H9 (cell line): ENCODE results near the gene NTF3. TPM values are rescaled to one million over a fixed set of nuclear protein-coding genes. Genes with fewer than 3 reads are reported as not detected.

Experiments
- DNase-seq: peaks from one replicate; pipeline ENCODE4 v3.0.0-alpha.2; 2017
- H2AFZ ChIP-seq: one replicate; pipeline ENCODE4 v1.6.1; 2013; ENCODE audit warnings: mild to moderate bottlenecking, low read length, control low read depth, moderate library complexity
- H2AK5ac ChIP-seq: 2 replicates; pipeline ENCODE4 v1.6.1; 2013; ENCODE audit warnings: low read length, control low read depth, mixed read lengths; ENCODE audit not compliant: insufficient read length
- H2BK120ac ChIP-seq: one replicate; pipeline ENCODE4 v1.6.1; 2013; ENCODE audit warnings: low read depth, mild to moderate bottlenecking, low read length, control low read depth, inconsistent platforms; ENCODE audit not compliant: poor library complexity, severe bottlenecking
- H2BK12ac ChIP-seq: 2 replicates; pipeline ENCODE4 v1.6.1; 2013; ENCODE audit warnings: low read length, control low read depth, mixed read lengths, low read depth; ENCODE audit not compliant: insufficient read length
- H2BK15ac ChIP-seq: 2 replicates; pipeline ENCODE4 v1.6.1; 2013; ENCODE audit warnings: low read depth, low read length, control low read depth
- H2BK20ac ChIP-seq: one replicate; pipeline ENCODE4 v1.6.1; 2013; ENCODE audit warnings: low read depth, mild to moderate bottlenecking, low read length, control low read depth, inconsistent platforms; ENCODE audit not compliant: poor library complexity, severe bottlenecking
- H2BK5ac ChIP-seq: 2 replicates; pipeline ENCODE4 v1.6.1; 2013; ENCODE audit warnings: low read length, control low read depth, mixed read lengths; ENCODE audit not compliant: insufficient read length
- H3K14ac ChIP-seq: 2 replicates; pipeline ENCODE4 v1.6.1; 2013; ENCODE audit warnings: low read length, control low read depth; ENCODE audit not compliant: insufficient read depth
- H3K18ac ChIP-seq: 2 replicates; pipeline ENCODE4 v1.6.1; 2013; ENCODE audit warnings: low read depth, mild to moderate bottlenecking, mixed read lengths, low read length, control low read depth; ENCODE audit not compliant: insufficient read length
- H3K23ac ChIP-seq: 2 replicates; pipeline ENCODE4 v1.6.1; 2013; ENCODE audit warnings: low read length, control low read depth, mixed read lengths, low read depth; ENCODE audit not compliant: insufficient read length
- H3K23me2 ChIP-seq: 2 replicates; pipeline ENCODE4 v1.6.1; 2013; ENCODE audit warnings: low read depth, mild to moderate bottlenecking, mixed read lengths, low read length, control low read depth; ENCODE audit not compliant: insufficient read length, poor library complexity, severe bottlenecking
- H3K27ac ChIP-seq: 2 replicates; pipeline ENCODE4 v1.5.1; 2013; ENCODE audit warnings: low read length, control low read depth, mixed read lengths, low read depth; ENCODE audit not compliant: insufficient read length
- H3K27me3 ChIP-seq: 2 replicates; pipeline ENCODE4 v1.6.1; 2013; ENCODE audit warnings: low read length, control low read depth, inconsistent platforms; ENCODE audit not compliant: insufficient read depth
- H3K4ac ChIP-seq: 2 replicates; pipeline ENCODE4 v1.6.1; 2013; ENCODE audit warnings: low read depth, mild to moderate bottlenecking, control low read depth, inconsistent platforms, low read length, moderate library complexity
- H3K4me1 ChIP-seq: 2 replicates; pipeline ENCODE4 v1.6.1; 2013; ENCODE audit warnings: low read length, control low read depth, inconsistent platforms; ENCODE audit not compliant: insufficient read depth
- H3K4me2 ChIP-seq: 2 replicates; pipeline ENCODE4 v1.6.1; 2013; ENCODE audit warnings: low read length, control low read depth, mixed read lengths; ENCODE audit not compliant: insufficient read length, insufficient read depth
- H3K56ac ChIP-seq: 2 replicates; pipeline ENCODE4 v1.6.1; 2013; ENCODE audit warnings: low read depth, mild to moderate bottlenecking, mixed read lengths, low read length, control low read depth; ENCODE audit not compliant: insufficient read length
- H3K79me1 ChIP-seq: 2 replicates; pipeline ENCODE4 v1.6.1; 2013; ENCODE audit warnings: low read depth, mild to moderate bottlenecking, moderate library complexity, low read length, control low read depth, inconsistent platforms; ENCODE audit not compliant: insufficient read depth, poor library complexity, severe bottlenecking
- H3K79me2 ChIP-seq: 2 replicates; pipeline ENCODE4 v1.6.1; 2013; ENCODE audit warnings: low read length, control low read depth, inconsistent platforms; ENCODE audit not compliant: insufficient read depth
- H3K9ac ChIP-seq: 2 replicates; pipeline ENCODE4 v1.6.1; 2013; ENCODE audit warnings: low read length, control low read depth, mixed read lengths; ENCODE audit not compliant: insufficient read length; ENCODE audit errors: extremely low read depth
- H3K9me3 ChIP-seq: one replicate; pipeline ENCODE4 v1.6.1; 2013; ENCODE audit warnings: low read depth, low read length, inconsistent platforms; ENCODE audit not compliant: control insufficient read depth
- H3T11ph ChIP-seq: one replicate; pipeline ENCODE4 v1.6.1; 2013; ENCODE audit warnings: mild to moderate bottlenecking, low read length, control low read depth, inconsistent platforms
- H4K20me1 ChIP-seq: one replicate; pipeline ENCODE4 v1.6.1; 2013; ENCODE audit not compliant: control insufficient read depth, insufficient read length, insufficient read depth
- H4K5ac ChIP-seq: 2 replicates; pipeline ENCODE4 v1.6.1; 2013; ENCODE audit warnings: low read depth, mild to moderate bottlenecking, mixed read lengths, low read length, control low read depth; ENCODE audit not compliant: insufficient read length
- H4K8ac ChIP-seq: replicated peaks from 2 replicates; pipeline ENCODE4 v1.6.1; 2013; ENCODE audit warnings: low read length, control low read depth, mixed read lengths, low read depth; ENCODE audit not compliant: insufficient read length
- H4K91ac ChIP-seq: 2 replicates; pipeline ENCODE4 v1.6.1; 2013; ENCODE audit warnings: low read depth, mild to moderate bottlenecking, moderate library complexity, mixed read lengths, low read length, control low read depth; ENCODE audit not compliant: insufficient read length
- H3K27ac Mint-ChIP-seq, 3 experiments: 2 replicates in 2 of 3; 3 replicates in 1 of 3; pipeline ENCODE4 v1.8.0; 2020 to 2021; ENCODE audit warnings: mixed read lengths in 3 of 3, mild to moderate bottlenecking in 1 of 3, moderate library complexity in 1 of 3
- H3K27me3 Mint-ChIP-seq: 2 replicates; pipeline ENCODE4 v1.8.0; 2021; ENCODE audit warnings: low read depth, mild to moderate bottlenecking, moderate library complexity, mixed read lengths
- H3K36me3 Mint-ChIP-seq, 3 experiments: 2 replicates in 2 of 3; 3 replicates in 1 of 3; pipeline ENCODE4 v1.8.0; 2020 to 2021; ENCODE audit warnings: low read depth in 3 of 3, mixed read lengths in 3 of 3; ENCODE audit not compliant: insufficient read depth in 1 of 3
- H3K4me1 Mint-ChIP-seq, 2 experiments: 2 replicates each; pipeline ENCODE4 v1.8.0; 2020; ENCODE audit warnings: mixed read lengths in 2 of 2
- H3K4me3 Mint-ChIP-seq, 2 experiments: 2 replicates in 1 of 2; 3 replicates in 1 of 2; pipeline ENCODE4 v1.8.0; 2020 to 2021; ENCODE audit warnings: mild to moderate bottlenecking in 2 of 2, mixed read lengths in 2 of 2, moderate library complexity in 1 of 2
- H3K9me3 Mint-ChIP-seq, 2 experiments: 2 replicates in 1 of 2; 3 replicates in 1 of 2; pipeline ENCODE4 v1.8.0; 2020; ENCODE audit warnings: mild to moderate bottlenecking in 2 of 2, mixed read lengths in 2 of 2, moderate library complexity in 1 of 2
- CTCF ChIP-seq: fragments of 200-600 bp; sonication (generic); conservative IDR thresholded peaks from 3 replicates; pipeline ENCODE4 v1.8.0; 2021; ENCODE audit warnings: antibody characterized with exemption, mild to moderate bottlenecking
- WGBS: extraction: QIAGEN DNeasy Blood & Tissue Kit; methylation state at CpG from one replicate; pipeline ENCODE4 v1.1.7; 2013; ENCODE audit warnings: missing lambda C conversion rate, low lambda C conversion rate, mixed read lengths; ENCODE audit not compliant: insufficient read length; ENCODE audit errors: extremely low coverage; 5-methylcytosine and 5-hydroxymethylcytosine counted together
- total RNA-seq: library from RNA; stranded (reverse); gene quantifications from 2 replicates; pipeline ENCODE4 v1.2.1, GENCODE V29; 2021

NTF3 gene
- total RNA-seq, 1 experiment from 2014 or later: 0.48 TPM

GRCh38 chr12:5503774-5504173 lies 71.9 kb downstream of the NTF3 start:
- H3K9ac ChIP-seq: no peak overlapping the region
- no peak overlapping the region for H2BK12ac ChIP-seq
- Mint-ChIP-seq H3K27ac (no peak overlapping the region), H3K4me3 (no peak overlapping the region), H3K9me3 (no peaks in the 10 kb centered on the region), H3K4me1 (peaks cover 5 to 14% of the 10 kb centered on the region in 2 experiments), H3K27me3 (peaks cover 14% of the 10 kb centered on the region), H3K36me3 (no peaks in the 10 kb centered on the region)
- H3K14ac ChIP-seq: no peak overlapping the region
- H3K23me2 ChIP-seq: no peaks in the 10 kb centered on the region
- no peak overlapping the region for H3K18ac ChIP-seq
- H3K4ac ChIP-seq: no peak overlapping the region
- no peak overlapping the region for H3K4me2 ChIP-seq
- no peaks in the 10 kb centered on the region for H3K4me1 ChIP-seq
- H4K91ac ChIP-seq: no peak overlapping the region
- H3K79me2 ChIP-seq: no peaks in the 10 kb centered on the region
- no peaks in the 10 kb centered on the region for H4K20me1 ChIP-seq
- no peaks in the 10 kb centered on the region; the same call in 1 of the 2 replicates for H3K27me3 ChIP-seq
- H4K8ac ChIP-seq: no peak overlapping the region
- no peaks in the 10 kb centered on the region for H3K79me1 ChIP-seq
- no CpG with 5 or more reads among the region's 6 CpGs for WGBS
- DNase-seq: peak; percentile 31
- no peak overlapping the region for H2BK120ac ChIP-seq
- H3K9me3 ChIP-seq: no peaks in the 10 kb centered on the region
- H2AFZ ChIP-seq: no peak overlapping the region
- H2BK20ac ChIP-seq: no peak overlapping the region
- no peak overlapping the region for H3K56ac ChIP-seq
- no peak overlapping the region for H3K23ac ChIP-seq
- no peak overlapping the region for H3K27ac ChIP-seq
- no peak overlapping the region for H2AK5ac ChIP-seq
- no peak overlapping the region for H2BK15ac ChIP-seq
- no peak overlapping the region for H3T11ph ChIP-seq
- TF ChIP-seq CTCF: no peak
- no peak overlapping the region for H2BK5ac ChIP-seq
- H4K5ac ChIP-seq: no peak overlapping the region
